Neural cell (in vitro differentiated cells): ENCODE data around the gene OR3A3.
"Not testable (repeated sequence)": the region's sequence is repeated elsewhere in the genome, so short reads cannot be mapped to it uniquely, and the experiment has no call there.

Experiments used
- EP300 ChIP-seq: fragments of 450-650 bp; conservative IDR thresholded peaks from 2 replicates; pipeline ENCODE4 v1.6.1; 2014; ENCODE audit warnings: antibody characterized with exemption, mild to moderate bottlenecking, moderate library complexity; ENCODE audit not compliant: poor library complexity, severe bottlenecking
- EZH2 ChIP-seq: fragments of 200-600, 300-800 bp; shearing (Covaris generic), sonication (generic); IDR thresholded peaks from 2 replicates; pipeline ENCODE4 v1.6.1; 2014; ENCODE audit warnings: antibody characterized with exemption, low read length, borderline replicate concordance, mild to moderate bottlenecking; ENCODE audit not compliant: insufficient read depth, poor library complexity, severe bottlenecking
- RAD21 ChIP-seq: fragments of 450-650 bp; conservative IDR thresholded peaks from 2 replicates; pipeline ENCODE4 v1.6.1; 2014; ENCODE audit warnings: antibody characterized with exemption, mild to moderate bottlenecking, moderate library complexity
- TAF1 ChIP-seq: IDR thresholded peaks from 2 replicates; pipeline ENCODE4 v1.6.1; 2012; ENCODE audit warnings: low read depth
- TF ChIP-seq, protein P1 (sequence below): fragments of 450-650 bp; IDR thresholded peaks from 2 replicates; pipeline ENCODE4 v1.5.1; 2014; ENCODE audit warnings: antibody characterized with exemption, mild to moderate bottlenecking, moderate library complexity; ENCODE audit not compliant: poor library complexity, severe bottlenecking

DNA sequence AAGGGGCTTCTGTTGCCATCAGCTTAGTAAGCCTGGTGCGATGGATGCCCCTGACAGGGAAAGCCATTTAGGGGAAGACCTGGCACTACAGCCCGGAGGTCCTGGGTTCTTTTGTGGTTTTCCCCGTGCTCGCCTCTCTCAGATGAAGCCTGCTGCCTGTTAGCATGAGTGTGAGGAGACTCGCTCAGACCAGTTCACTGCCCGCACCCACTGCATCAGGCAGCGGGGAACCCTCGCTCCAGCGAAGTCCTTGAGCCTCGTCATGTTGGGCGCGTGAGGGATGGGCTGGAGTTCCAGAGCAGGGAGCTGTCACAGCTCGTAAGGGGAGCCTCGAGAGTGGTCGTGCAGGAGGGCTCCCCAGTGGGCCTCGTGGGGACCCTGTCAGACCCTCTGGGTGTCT is 1.0 kb downstream of the OR3A3 start:
- TF ChIP-seq RAD21, TAF1, EZH2, EP300: not testable (repeated sequence)
- TF ChIP-seq, protein P1, sequence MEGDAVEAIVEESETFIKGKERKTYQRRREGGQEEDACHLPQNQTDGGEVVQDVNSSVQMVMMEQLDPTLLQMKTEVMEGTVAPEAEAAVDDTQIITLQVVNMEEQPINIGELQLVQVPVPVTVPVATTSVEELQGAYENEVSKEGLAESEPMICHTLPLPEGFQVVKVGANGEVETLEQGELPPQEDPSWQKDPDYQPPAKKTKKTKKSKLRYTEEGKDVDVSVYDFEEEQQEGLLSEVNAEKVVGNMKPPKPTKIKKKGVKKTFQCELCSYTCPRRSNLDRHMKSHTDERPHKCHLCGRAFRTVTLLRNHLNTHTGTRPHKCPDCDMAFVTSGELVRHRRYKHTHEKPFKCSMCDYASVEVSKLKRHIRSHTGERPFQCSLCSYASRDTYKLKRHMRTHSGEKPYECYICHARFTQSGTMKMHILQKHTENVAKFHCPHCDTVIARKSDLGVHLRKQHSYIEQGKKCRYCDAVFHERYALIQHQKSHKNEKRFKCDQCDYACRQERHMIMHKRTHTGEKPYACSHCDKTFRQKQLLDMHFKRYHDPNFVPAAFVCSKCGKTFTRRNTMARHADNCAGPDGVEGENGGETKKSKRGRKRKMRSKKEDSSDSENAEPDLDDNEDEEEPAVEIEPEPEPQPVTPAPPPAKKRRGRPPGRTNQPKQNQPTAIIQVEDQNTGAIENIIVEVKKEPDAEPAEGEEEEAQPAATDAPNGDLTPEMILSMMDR, result not testable (repeated sequence)
